DOHH2 (cell line): ENCODE results near the gene MBOAT1.

Experiments used
- H3F3A ChIP-seq: fragments of 200-600 bp; sonication (generic), shearing (Covaris generic); 2 replicates; pipeline ENCODE4 v1.6.0; 2016; ENCODE audit warnings: antibody characterized with exemption, mild to moderate bottlenecking; ENCODE audit not compliant: control insufficient read depth, insufficient read depth
- H3K27ac ChIP-seq: fragments of 200-600 bp; sonication (generic); 2 replicates; pipeline ENCODE4 v1.5.1; 2014; ENCODE audit warnings: low read depth, mild to moderate bottlenecking, low read length, moderate library complexity
- H3K27me3 ChIP-seq: fragments of 200-600 bp; sonication (generic); 2 replicates; pipeline ENCODE4 v1.6.1; 2014; ENCODE audit warnings: mild to moderate bottlenecking, low read length, mixed read lengths; ENCODE audit not compliant: control insufficient read depth
- H3K36me3 ChIP-seq: fragments of 200-600 bp; sonication (generic); 2 replicates; pipeline ENCODE4 v1.6.1; 2014; ENCODE audit warnings: mild to moderate bottlenecking, low read length, moderate library complexity, mixed read lengths; ENCODE audit not compliant: control insufficient read depth
- H3K4me1 ChIP-seq: fragments of 200-600 bp; sonication (generic); 2 replicates; pipeline ENCODE4 v1.6.1; 2014; ENCODE audit warnings: mild to moderate bottlenecking, low read length, mixed read lengths; ENCODE audit not compliant: control insufficient read depth
- H3K4me2 ChIP-seq: fragments of 200-600 bp; sonication (generic); 2 replicates; pipeline ENCODE4 v1.6.0; 2014; ENCODE audit warnings: mild to moderate bottlenecking, low read length, moderate library complexity
- H3K4me3 ChIP-seq: fragments of 200-600 bp; sonication (generic); 2 replicates; pipeline ENCODE4 v1.5.1; 2014; ENCODE audit warnings: mild to moderate bottlenecking, low read length, mixed read lengths
- H3K79me2 ChIP-seq: fragments of 200-600 bp; sonication (generic); 2 replicates; pipeline ENCODE4 v1.6.1; 2014; ENCODE audit warnings: mild to moderate bottlenecking, low read length, mixed read lengths; ENCODE audit not compliant: control insufficient read depth
- H3K9me2 ChIP-seq: fragments of 200-600 bp; sonication (generic); replicated peaks from 2 replicates; pipeline ENCODE4 v1.6.1; 2014; ENCODE audit warnings: mild to moderate bottlenecking, low read length, mixed read lengths; ENCODE audit not compliant: control insufficient read depth
- H3K9me3 ChIP-seq: fragments of 200-600 bp; sonication (generic); 2 replicates; pipeline ENCODE4 v1.6.1; 2014; ENCODE audit warnings: antibody characterized with exemption, low read length, mixed read lengths; ENCODE audit not compliant: control insufficient read depth, insufficient read depth
- H4K20me1 ChIP-seq: fragments of 200-600 bp; sonication (generic); 2 replicates; pipeline ENCODE4 v1.6.0; 2014; ENCODE audit warnings: low read depth, mild to moderate bottlenecking, antibody characterized with exemption, low read length, moderate library complexity; ENCODE audit not compliant: control insufficient read depth, insufficient read depth
- CTCF ChIP-seq: fragments of 200-600 bp; sonication (generic); IDR thresholded peaks from one replicate; pipeline ENCODE4 v1.5.1; 2014; ENCODE audit warnings: antibody characterized with exemption, mild to moderate bottlenecking, low read depth, low read length; ENCODE audit not compliant: poor library complexity, severe bottlenecking
- EZH2phosphoT487 ChIP-seq: fragments of 200-600 bp; sonication (generic); IDR thresholded peaks from 2 replicates; pipeline ENCODE4 v1.6.1; 2017; ENCODE audit warnings: borderline replicate concordance, mild to moderate bottlenecking, antibody characterized with exemption, low read length, moderate library complexity, mixed read lengths

Gene MBOAT1

GRCh38 chr6:20175810-20176410 lies 36.4 kb downstream of the MBOAT1 start:
- Histone ChIP-seq H3K4me1 (no peaks in the 10 kb centered on the region), H3K9me2 (no peaks in the 10 kb centered on the region), H3F3A (no peaks in the 10 kb centered on the region), H3K4me2 (no peak overlapping the region), H3K4me3 (no peak overlapping the region), H3K27me3 (no peaks in the 10 kb centered on the region), H4K20me1 (no peaks in the 10 kb centered on the region), H3K27ac (no peak overlapping the region), H3K9me3 (no peaks in the 10 kb centered on the region), H3K79me2 (no peaks in the 10 kb centered on the region), H3K36me3 (no peaks in the 10 kb centered on the region)
- TF ChIP-seq EZH2phosphoT487, result no peak
- no peak for TF ChIP-seq CTCF

GRCh38 chr6:20173833-20174792 lies 38.2 kb downstream of the MBOAT1 start:
- no peaks in the 10 kb centered on the region for H3K4me1 ChIP-seq
- H3K4me2 ChIP-seq, result no peak overlapping the region
- H3K36me3 ChIP-seq, result no peaks in the 10 kb centered on the region
- no peaks in the 10 kb centered on the region for H4K20me1 ChIP-seq
- no peak for TF ChIP-seq EZH2phosphoT487
- TF ChIP-seq CTCF, result no peak
- no peaks in the 10 kb centered on the region for H3F3A ChIP-seq
- no peaks in the 10 kb centered on the region for H3K9me3 ChIP-seq
- no peaks in the 10 kb centered on the region for H3K9me2 ChIP-seq
- H3K4me3 ChIP-seq, result no peak overlapping the region
- H3K79me2 ChIP-seq, result no peaks in the 10 kb centered on the region
- H3K27ac ChIP-seq, result no peak overlapping the region
- H3K27me3 ChIP-seq, result no peaks in the 10 kb centered on the region

GRCh38 chr6:20172842-20173456 lies 39.3 kb downstream of the MBOAT1 start:
- H3K79me2 ChIP-seq, result no peaks in the 10 kb centered on the region
- H3K4me2 ChIP-seq, result no peak overlapping the region

More at GRCh38 chr6:20172842-20173456, 39.3 kb downstream of the MBOAT1 start:
- H3K9me3 ChIP-seq, result no peaks in the 10 kb centered on the region
- H3K27ac ChIP-seq, result no peak overlapping the region
- H3K4me3 ChIP-seq, result no peak overlapping the region
- H3F3A ChIP-seq, result no peaks in the 10 kb centered on the region
- no peaks in the 10 kb centered on the region for H4K20me1 ChIP-seq
- no peaks in the 10 kb centered on the region for H3K4me1 ChIP-seq
- no peaks in the 10 kb centered on the region for H3K27me3 ChIP-seq
- H3K36me3 ChIP-seq, result no peaks in the 10 kb centered on the region
- TF ChIP-seq CTCF, result no peak
- no peak for TF ChIP-seq EZH2phosphoT487
- H3K9me2 ChIP-seq, result no peaks in the 10 kb centered on the region
